SK-N-MC (cell line): Measurements from ENCODE around the gene OGFRL1.

Source experiments
- DNase-seq: peaks from one replicate; pipeline ENCODE4 v3.0.0-alpha.2; 2011; ENCODE audit warnings: low read depth, low spot score
- H3K27ac ChIP-seq: fragments of 200-600 bp; sonication (generic); 2 replicates; pipeline ENCODE4 v1.5.1; 2016; ENCODE audit warnings: mixed run types
- H3K36me3 ChIP-seq: fragments of 200-600 bp; sonication (generic); 2 replicates; pipeline ENCODE4 v1.6.1; 2017; ENCODE audit warnings: antibody characterized with exemption, low read length, mixed read lengths; ENCODE audit not compliant: insufficient read depth
- H3K4me3 ChIP-seq: fragments of 200-600 bp; sonication (generic); 2 replicates; pipeline ENCODE4 v1.5.1; 2016
- H3K9ac ChIP-seq: fragments of 200-600 bp; sonication (generic); 2 replicates; pipeline ENCODE4 v1.8.0; 2017; ENCODE audit warnings: mixed run types, mixed read lengths; ENCODE audit not compliant: insufficient read length
- H3K9me3 ChIP-seq: fragments of 200-600 bp; sonication (generic); 2 replicates; pipeline ENCODE4 v1.6.1; 2017; ENCODE audit warnings: low read depth, mild to moderate bottlenecking, antibody characterized with exemption, low read length, moderate library complexity, mixed read lengths
- EZH2 ChIP-seq: fragments of 200-600 bp; sonication (generic); IDR thresholded peaks from one replicate; pipeline ENCODE4 v1.6.1; 2017; ENCODE audit warnings: antibody characterized with exemption
- FOXP2 ChIP-seq: optimal IDR thresholded peaks from 2 replicates; pipeline ENCODE3; 2011; ENCODE audit warnings: mild to moderate bottlenecking, moderate library complexity; ENCODE audit not compliant: insufficient read depth; ENCODE audit errors: extremely low read length, control extremely low read depth
- POLR2AphosphoS5 ChIP-seq: IDR thresholded peaks from 2 replicates; pipeline ENCODE4 v1.6.1; 2012; ENCODE audit warnings: mild to moderate bottlenecking, low read depth, low read length, borderline replicate concordance

OGFRL1 gene

DNA sequence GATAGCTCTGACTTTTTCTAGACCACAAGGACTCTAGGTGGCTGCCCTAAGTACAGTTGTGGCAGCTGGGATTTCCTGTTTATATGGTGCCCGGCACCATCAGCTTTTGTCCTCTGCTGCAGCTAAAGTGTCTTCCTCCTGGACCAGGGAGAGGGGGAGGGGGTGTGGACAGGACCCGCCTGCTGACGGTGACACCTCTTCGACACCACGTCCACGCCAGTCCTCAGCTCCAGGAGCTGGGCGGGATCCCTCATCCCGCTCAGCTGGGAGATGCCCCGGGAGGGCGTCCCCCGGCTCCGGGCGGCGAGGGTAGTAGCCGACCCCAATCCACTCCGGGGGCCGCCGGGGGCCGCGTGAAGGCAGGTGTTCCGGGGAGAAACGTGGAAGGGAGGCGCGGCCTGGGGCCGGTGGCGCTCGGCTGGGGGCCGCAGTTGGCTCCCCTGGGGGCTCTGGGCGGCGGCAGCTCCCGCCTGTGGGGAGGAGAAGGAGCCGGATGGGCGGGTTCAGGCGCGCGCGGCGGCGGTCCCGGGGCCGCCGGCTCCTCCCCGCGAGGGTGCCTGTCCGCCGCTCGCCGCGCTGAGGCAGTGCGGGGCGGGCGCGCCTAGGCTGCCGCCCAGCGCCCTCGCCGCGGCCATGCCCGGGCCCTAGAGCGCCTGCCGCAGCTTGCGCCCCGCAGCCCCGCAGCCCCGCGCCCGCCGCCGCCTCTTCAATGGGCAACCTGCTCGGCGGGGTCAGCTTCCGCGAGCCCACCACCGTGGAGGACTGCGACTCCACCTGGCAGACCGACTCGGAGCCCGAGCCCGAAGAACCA lies at the start of gene OGFRL1:
Gene OGFRL1 (plus strand): TSS at position 584 of the 811 bp plus-strand sequence. CDS start 126 bp downstream, at position 710.
- Histone ChIP-seq H3K36me3 (no peaks in the 10 kb centered on the region), H3K4me3 (peak within 1 kb of the TSS; percentile 86), H3K9me3 (no peaks in the 10 kb centered on the region), H3K27ac (no peak within 1 kb of the TSS), H3K9ac (peak within 1 kb of the TSS; percentile 74)
- TF ChIP-seq FOXP2 = no peak
- TF ChIP-seq POLR2AphosphoS5 = peak; percentile 38; the same call in 1 of the 2 replicates
- no peak for DNase-seq

DNA sequence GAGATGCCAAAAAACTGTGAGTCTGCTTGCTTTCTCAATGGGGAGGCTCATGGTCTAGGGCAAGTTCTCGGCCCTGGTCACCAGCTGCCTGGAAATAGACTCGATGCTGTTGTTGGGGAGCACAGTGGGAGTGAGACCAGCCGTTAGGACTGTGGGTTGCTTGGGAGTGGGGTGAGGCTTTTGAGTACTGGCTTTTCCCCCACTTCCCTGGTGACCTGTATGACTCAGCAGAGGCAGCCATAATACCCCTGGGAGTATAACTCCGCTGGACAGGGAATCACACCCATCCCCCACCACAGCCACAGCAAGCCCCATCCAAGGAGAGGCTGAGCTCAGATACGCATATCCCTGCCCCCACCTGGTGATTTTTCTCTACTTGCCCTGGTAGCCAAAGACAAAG lies 48.9 kb upstream of the OGFRL1 start:
- Histone ChIP-seq H3K36me3 (no peaks in the 10 kb centered on the region), H3K27ac (no peak overlapping the region), H3K9ac (no peak overlapping the region), H3K9me3 (no peaks in the 10 kb centered on the region), H3K4me3 (no peak overlapping the region)
- TF ChIP-seq FOXP2 = no peak
- no peak for TF ChIP-seq POLR2AphosphoS5
- no peak for TF ChIP-seq EZH2
- DNase-seq = no peak

DNA sequence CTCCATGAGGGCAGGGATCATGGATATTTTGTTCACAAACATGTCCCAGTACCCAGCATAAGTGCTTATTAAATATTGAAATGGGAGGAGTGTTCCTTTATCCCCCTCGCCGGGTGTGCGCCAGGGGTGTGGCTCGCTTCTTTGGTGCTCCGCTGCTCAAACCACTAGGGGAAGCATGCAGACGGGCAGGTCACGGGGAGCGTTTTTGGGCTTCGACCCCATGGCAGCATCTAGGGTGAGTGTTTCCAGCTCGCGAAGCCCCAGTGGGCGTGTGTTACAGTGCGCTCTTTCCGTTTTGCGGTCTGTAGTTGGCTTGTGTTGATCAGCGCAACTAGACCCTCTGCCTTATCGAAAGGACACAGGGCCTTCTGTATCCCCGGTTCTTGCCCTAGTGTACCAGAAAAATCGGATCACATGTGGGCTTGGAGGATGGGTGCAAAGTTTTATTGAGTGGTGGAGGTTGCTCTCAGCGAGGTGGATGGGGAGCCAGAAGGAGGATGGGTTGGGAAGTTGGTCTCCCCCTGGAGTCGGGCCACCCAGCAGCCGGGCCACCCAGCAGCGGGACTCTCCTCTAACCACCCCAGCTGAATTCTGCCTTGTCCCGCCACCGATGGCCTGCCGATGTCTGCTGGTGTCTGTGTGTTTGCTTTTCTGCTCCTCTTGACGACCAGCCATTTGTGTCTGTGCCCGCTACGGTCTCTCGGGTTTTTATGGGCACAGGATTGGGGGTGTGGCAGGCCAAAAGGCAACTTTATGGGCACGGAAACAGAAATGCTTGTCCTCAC lies 43.2 kb upstream of the OGFRL1 start:
- Histone ChIP-seq H3K4me3 (no peak overlapping the region), H3K9ac (no peak overlapping the region), H3K36me3 (no peaks in the 10 kb centered on the region), H3K27ac (no peak overlapping the region), H3K9me3 (no peaks in the 10 kb centered on the region)
- TF ChIP-seq FOXP2 (no peak), EZH2 (no peak), POLR2AphosphoS5 (no peak)
- no peak for DNase-seq

DNA sequence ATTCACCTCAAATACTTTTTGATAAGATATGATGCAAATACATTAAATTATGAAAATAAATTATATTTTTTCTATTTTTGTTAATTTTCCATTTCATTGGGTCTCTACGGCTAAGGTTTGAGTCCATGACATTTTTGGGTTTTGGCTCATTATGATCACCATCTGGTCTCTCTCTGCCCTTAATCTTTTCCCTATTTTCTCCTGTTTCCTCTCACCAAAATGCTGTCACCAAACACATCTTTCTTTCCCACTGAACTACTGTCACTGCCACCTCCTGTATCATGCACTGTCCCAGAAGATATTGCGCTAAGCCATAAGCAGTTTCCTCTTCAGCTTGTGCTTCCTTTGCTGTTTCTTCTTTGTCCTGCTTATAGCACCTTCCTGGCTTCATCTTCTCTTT lies 42.0 kb upstream of the OGFRL1 start:
- no peak overlapping the region for H3K9ac ChIP-seq
- no peak overlapping the region for H3K27ac ChIP-seq

DNA sequence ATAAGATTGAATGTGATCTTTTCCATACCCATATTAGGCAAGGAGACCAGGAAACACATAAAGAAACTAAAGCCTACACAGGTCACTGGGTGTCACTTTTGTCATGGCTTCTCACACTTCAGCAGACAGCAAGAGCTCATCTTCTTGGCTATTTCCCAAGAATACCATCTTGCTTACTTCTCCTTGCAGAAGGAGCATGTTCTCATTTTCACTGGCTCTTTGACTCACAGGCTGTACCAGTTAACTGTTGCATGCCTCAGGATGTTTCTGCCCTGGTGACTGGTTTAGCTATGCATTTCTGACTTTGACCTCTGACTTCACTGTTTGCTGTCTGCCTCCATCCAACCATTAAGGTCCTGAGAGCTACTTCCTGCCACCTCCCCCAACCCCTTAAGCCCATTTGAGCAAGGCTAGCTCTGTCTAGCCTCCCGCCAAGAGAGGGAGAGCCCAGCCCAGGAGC lies 40.3 kb upstream of the OGFRL1 start:
- no peak for DNase-seq
- no peak overlapping the region for H3K27ac ChIP-seq
- H3K9ac ChIP-seq = no peak overlapping the region
- H3K36me3 ChIP-seq = no peaks in the 10 kb centered on the region
- no peaks in the 10 kb centered on the region for H3K9me3 ChIP-seq
- no peak overlapping the region for H3K4me3 ChIP-seq
- no peak for TF ChIP-seq FOXP2
- no peak for TF ChIP-seq POLR2AphosphoS5
- TF ChIP-seq EZH2 = no peak

More for the DNA sequence above, 42.0 kb upstream of the OGFRL1 start:
- H3K36me3 ChIP-seq = no peaks in the 10 kb centered on the region
- no peaks in the 10 kb centered on the region for H3K9me3 ChIP-seq
- no peak for DNase-seq
- H3K4me3 ChIP-seq = no peak overlapping the region
- TF ChIP-seq EZH2 (no peak), POLR2AphosphoS5 (no peak), FOXP2 (no peak)

DNA sequence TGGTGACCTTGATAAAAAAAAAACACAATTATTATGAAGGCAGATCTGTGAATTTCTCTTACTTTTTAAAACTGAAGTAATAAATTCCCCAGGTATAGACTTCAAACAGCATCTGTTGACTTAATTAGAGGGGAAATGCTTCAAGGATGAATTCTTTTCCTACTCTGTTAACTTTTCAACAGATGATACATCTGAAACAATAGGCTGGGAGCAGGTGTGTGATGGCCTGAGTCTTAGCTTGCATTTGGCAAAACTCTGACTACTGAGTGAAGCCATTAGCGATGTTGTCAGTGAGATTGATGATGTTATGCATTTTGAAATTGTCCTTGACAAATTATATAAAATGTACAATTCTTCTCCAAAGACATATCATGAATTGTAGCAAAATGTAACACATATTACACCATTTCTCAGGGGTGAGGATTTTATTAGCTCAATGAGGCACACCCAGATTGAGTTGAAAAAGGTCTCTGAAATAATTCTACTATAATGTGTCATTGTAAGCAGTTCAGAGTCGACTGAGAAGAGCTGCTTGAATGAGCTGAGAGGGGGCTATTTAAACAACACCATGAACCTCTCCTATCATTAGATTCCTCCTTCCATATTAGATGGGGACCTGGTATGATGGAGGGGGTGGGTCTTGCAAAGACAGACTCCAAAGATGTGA lies 39.6 kb upstream of the OGFRL1 start:
- Histone ChIP-seq H3K4me3 (no peak overlapping the region), H3K27ac (no peak overlapping the region), H3K36me3 (no peaks in the 10 kb centered on the region), H3K9ac (no peak overlapping the region), H3K9me3 (no peaks in the 10 kb centered on the region)
- no peak for DNase-seq
- TF ChIP-seq POLR2AphosphoS5 = no peak
- no peak for TF ChIP-seq FOXP2
- no peak for TF ChIP-seq EZH2

DNA sequence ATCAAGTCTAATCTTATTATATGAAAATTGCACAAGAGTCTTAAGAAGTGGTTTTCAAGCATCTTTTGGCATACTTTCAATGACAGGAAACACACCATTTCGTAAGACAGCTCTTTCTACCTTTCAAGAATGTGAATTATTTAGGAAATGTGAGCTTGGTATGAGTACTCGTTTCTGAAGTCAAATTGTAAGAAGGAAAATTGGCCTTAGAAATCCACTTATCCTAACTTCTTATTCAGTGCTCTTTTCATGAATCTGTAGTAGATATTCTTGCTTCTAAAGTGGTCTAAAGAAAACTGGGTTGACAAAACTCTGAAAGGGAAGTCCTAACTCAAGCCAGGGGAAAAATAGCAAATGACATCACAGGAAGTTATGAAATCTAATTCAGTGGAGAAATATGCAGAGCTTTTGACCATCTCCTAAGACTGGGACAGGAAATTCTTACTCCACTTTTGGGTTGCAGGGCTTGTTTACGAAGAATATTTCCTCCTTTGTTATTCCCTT lies 38.5 kb upstream of the OGFRL1 start:
- Histone ChIP-seq H3K36me3 (no peaks in the 10 kb centered on the region), H3K4me3 (peak overlapping the region; percentile 63), H3K9me3 (no peaks in the 10 kb centered on the region), H3K9ac (no peak overlapping the region), H3K27ac (peak overlapping the region; percentile 92)
- TF ChIP-seq POLR2AphosphoS5 (no peak), EZH2 (no peak)
- peak; percentile 81 for DNase-seq

DNA sequence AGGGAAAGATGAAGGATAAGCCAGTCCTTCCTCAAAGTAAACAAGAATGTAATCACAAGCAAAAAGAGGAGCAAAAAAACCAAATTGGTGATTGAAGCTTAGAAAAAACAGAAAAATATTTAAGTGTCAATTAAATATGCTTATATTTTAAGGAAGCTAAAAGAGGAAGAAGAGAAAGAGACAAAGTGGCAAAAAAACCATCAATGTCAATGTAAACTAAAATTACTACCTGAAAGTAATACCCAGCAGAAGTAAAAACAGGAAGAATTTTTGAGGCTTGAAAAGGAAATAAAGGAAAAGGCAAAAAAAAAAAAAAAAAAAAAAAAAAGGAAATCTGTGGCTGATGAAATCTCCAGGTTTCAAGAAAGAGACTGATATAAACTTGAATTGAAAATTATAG lies 36.2 kb upstream of the OGFRL1 start:
- H3K9me3 ChIP-seq = no peaks in the 10 kb centered on the region
- H3K36me3 ChIP-seq = no peaks in the 10 kb centered on the region
- H3K27ac ChIP-seq = no peak overlapping the region
- no peak overlapping the region for H3K9ac ChIP-seq
- TF ChIP-seq FOXP2 = no peak
- TF ChIP-seq EZH2 = no peak
- no peak for TF ChIP-seq POLR2AphosphoS5
- DNase-seq = no peak
- no peak overlapping the region for H3K4me3 ChIP-seq
